ENCODE results near the gene GRK5.

DNA sequence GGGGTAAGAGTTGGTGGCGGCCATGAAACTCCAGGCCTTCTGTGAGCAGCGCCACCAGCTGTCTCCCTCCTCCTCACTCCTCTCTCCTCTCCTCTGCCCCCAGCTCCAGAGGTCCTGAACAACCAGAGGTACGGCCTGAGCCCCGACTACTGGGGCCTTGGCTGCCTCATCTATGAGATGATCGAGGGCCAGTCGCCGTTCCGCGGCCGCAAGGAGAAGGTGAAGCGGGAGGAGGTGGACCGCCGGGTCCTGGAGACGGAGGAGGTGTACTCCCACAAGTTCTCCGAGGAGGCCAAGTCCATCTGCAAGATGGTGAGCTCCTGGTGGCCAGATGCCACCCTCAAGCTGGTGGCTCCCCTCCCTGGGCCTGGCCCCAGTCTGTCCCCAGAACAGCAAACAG lies 236.1 kb downstream of the GRK5 start:
- TF ChIP-seq, protein P1, sequence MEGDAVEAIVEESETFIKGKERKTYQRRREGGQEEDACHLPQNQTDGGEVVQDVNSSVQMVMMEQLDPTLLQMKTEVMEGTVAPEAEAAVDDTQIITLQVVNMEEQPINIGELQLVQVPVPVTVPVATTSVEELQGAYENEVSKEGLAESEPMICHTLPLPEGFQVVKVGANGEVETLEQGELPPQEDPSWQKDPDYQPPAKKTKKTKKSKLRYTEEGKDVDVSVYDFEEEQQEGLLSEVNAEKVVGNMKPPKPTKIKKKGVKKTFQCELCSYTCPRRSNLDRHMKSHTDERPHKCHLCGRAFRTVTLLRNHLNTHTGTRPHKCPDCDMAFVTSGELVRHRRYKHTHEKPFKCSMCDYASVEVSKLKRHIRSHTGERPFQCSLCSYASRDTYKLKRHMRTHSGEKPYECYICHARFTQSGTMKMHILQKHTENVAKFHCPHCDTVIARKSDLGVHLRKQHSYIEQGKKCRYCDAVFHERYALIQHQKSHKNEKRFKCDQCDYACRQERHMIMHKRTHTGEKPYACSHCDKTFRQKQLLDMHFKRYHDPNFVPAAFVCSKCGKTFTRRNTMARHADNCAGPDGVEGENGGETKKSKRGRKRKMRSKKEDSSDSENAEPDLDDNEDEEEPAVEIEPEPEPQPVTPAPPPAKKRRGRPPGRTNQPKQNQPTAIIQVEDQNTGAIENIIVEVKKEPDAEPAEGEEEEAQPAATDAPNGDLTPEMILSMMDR (IDR thresholded peaks at IDR 0.05; ENCODE audit: low read depth, low read length, poor library complexity, severe bottlenecking): no peak
- no peak for TF ChIP-seq EZH2phosphoT487 (IDR thresholded peaks at IDR 0.05; ENCODE audit: borderline replicate concordance, low read length)
